Ishikawa (cell line): ENCODE measurements around the gene CACNA2D3.

Experiments
- CEBPB ChIP-seq: IDR thresholded peaks from 2 replicates; pipeline ENCODE4 v1.6.1; 2012
- CREB1 ChIP-seq: IDR thresholded peaks from 2 replicates; pipeline ENCODE4 v1.6.1; 2012; ENCODE audit warnings: low read depth
- EGR1 ChIP-seq: IDR thresholded peaks from 2 replicates; pipeline ENCODE4 v1.6.1; 2012
- EP300 ChIP-seq: IDR thresholded peaks from 2 replicates; pipeline ENCODE4 v1.6.1; 2012; ENCODE audit warnings: borderline replicate concordance
- FOXM1 ChIP-seq: IDR thresholded peaks from 2 replicates; pipeline ENCODE4 v1.6.1; 2012; ENCODE audit warnings: low read depth, borderline replicate concordance
- MAX ChIP-seq: IDR thresholded peaks from 2 replicates; pipeline ENCODE4 v1.6.1; 2012
- NFIC ChIP-seq: IDR thresholded peaks from 2 replicates; pipeline ENCODE4 v1.6.1; 2012
- RAD21 ChIP-seq: IDR thresholded peaks from 2 replicates; pipeline ENCODE4 v1.6.1; 2012; ENCODE audit warnings: low read depth
- REST ChIP-seq: IDR thresholded peaks from 2 replicates; pipeline ENCODE4 v1.6.1; 2012; ENCODE audit warnings: low read depth, mild to moderate bottlenecking
- TAF1 ChIP-seq: IDR thresholded peaks from 2 replicates; pipeline ENCODE4 v1.6.1; 2012; ENCODE audit warnings: low read depth, mild to moderate bottlenecking
- TCF12 ChIP-seq: IDR thresholded peaks from 2 replicates; pipeline ENCODE4 v1.6.1; 2012; ENCODE audit warnings: low read depth
- TEAD4 ChIP-seq: IDR thresholded peaks from 2 replicates; pipeline ENCODE4 v1.6.1; 2012
- USF1 ChIP-seq: IDR thresholded peaks from 2 replicates; pipeline ENCODE4 v1.6.1; 2012
- YY1 ChIP-seq: IDR thresholded peaks from 2 replicates; pipeline ENCODE4 v1.6.1; 2012; ENCODE audit warnings: low read depth
- ZBTB7A ChIP-seq: IDR thresholded peaks from 2 replicates; pipeline ENCODE4 v1.6.1; 2012; ENCODE audit warnings: low read depth

Gene CACNA2D3

GRCh38 chr3:54827776-54828175, 705.4 kb downstream of the CACNA2D3 start:
- no peak for TF ChIP-seq EP300
- TF ChIP-seq TEAD4, result no peak
- TF ChIP-seq NFIC, result no peak
- no peak for TF ChIP-seq RAD21
- TF ChIP-seq USF1, result no peak
- TF ChIP-seq REST, result no peak
- no peak for TF ChIP-seq YY1
- no peak for TF ChIP-seq TCF12
- TF ChIP-seq CEBPB, result no peak
- no peak for TF ChIP-seq ZBTB7A
- TF ChIP-seq CREB1, result no peak
- no peak for TF ChIP-seq EGR1
- TF ChIP-seq MAX, result no peak
- no peak for TF ChIP-seq FOXM1
- TF ChIP-seq TAF1, result no peak

- TF ChIP-seq USF1, result no peak
- TF ChIP-seq CEBPB, result no peak
- TF ChIP-seq RAD21, result peak; percentile 64
Observed at GRCh38 chr3:54830658-54831057, 708.3 kb downstream of the CACNA2D3 start.

- TF ChIP-seq EGR1, result no peak
- TF ChIP-seq EP300, result no peak
- no peak for TF ChIP-seq USF1
Observed at GRCh38 chr3:54831112-54831511, 708.8 kb downstream of the CACNA2D3 start.

- TF ChIP-seq EGR1, result no peak
- TF ChIP-seq REST, result no peak
- TF ChIP-seq CEBPB, result no peak
- no peak for TF ChIP-seq EP300
- no peak for TF ChIP-seq ZBTB7A
- no peak for TF ChIP-seq USF1
- no peak for TF ChIP-seq YY1
- no peak for TF ChIP-seq NFIC
- no peak for TF ChIP-seq CREB1
- TF ChIP-seq TAF1, result no peak
- TF ChIP-seq MAX, result no peak
- TF ChIP-seq FOXM1, result no peak
- no peak for TF ChIP-seq TEAD4
- TF ChIP-seq TCF12, result no peak
- TF ChIP-seq RAD21, result no peak
Observed at GRCh38 chr3:54832876-54833275, 710.5 kb downstream of the CACNA2D3 start.

- TF ChIP-seq NFIC, result no peak
- no peak for TF ChIP-seq EGR1
- TF ChIP-seq TCF12, result no peak
Observed at GRCh38 chr3:54835701-54836100, 713.3 kb downstream of the CACNA2D3 start.

- TF ChIP-seq CREB1 (no peak), MAX (no peak), TAF1 (no peak), EP300 (no peak), ZBTB7A (no peak), RAD21 (no peak), EGR1 (no peak), USF1 (no peak), TCF12 (no peak), YY1 (no peak), FOXM1 (no peak), CEBPB (no peak), TEAD4 (no peak), NFIC (no peak), REST (no peak)
Observed at GRCh38 chr3:54836871-54837270, 714.5 kb downstream of the CACNA2D3 start.
